ENCODE measurements around the gene PCAT7. TPM values are rescaled to one million over a fixed set of nuclear protein-coding genes. Genes with fewer than 3 reads are reported as not detected.
"Not testable (repeated sequence)": the region's sequence is repeated elsewhere in the genome, so short reads cannot be mapped to it uniquely, and the experiment has no call there.

The PCAT7 gene
- not detected for total RNA-seq

DNA sequence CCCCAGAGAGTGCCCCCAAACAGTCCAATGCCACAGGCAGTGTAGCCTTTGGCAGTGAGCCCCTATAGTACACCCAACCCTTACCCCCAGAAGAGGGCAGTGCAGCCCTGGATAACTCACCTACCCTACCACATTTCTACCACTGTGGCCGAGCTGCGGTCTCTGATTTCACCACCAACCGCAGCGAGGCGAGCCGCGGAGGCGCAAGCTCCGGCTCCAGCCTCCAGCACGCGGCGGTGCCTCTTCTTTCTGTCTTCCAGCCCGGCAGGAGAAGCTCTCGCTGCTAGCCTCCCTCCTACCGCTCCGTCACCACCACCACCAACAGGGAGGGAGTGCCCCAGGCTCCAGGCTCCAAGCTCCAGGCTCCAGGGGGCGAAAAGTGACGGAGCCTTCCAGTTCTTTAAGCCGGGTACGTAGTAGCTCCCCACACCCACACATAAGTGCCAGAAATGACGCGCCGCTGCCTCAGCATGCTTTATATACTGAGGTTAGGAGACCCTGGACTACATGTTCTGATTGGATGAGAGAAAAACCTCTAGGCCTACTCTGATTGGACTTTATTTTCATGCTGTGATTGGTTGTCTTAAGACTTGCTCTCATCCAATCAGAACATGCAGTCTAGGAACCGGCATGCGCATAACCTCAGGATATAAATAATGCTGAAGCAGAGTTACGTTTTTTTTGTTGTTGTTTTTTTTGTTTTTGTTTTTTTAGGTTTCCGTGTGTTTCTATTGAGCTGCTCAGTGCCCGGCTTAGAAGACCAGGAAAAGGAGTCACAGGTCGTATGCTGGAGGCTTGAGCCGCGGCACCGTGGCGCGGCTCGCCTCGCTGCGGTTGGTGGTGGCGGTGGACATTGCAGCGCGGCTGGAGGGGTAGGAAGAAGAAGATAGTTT lies at the start of gene PCAT7:
Gene PCAT7 (plus strand): TSS at position 645 of the 893 bp plus-strand sequence.
- H3K4me3 Mint-ChIP-seq = no peak within 1 kb of the TSS
- peak; percentile 23 for DNase-seq
- H3K4me1 Mint-ChIP-seq = no peaks in the 10 kb centered on the region
- no peaks in the 10 kb centered on the region for H3K9me3 Mint-ChIP-seq
- H3K36me3 Mint-ChIP-seq (ENCODE audit: low read depth) = no peaks in the 10 kb centered on the region
- H3K27me3 Mint-ChIP-seq = peaks cover 17% of the 10 kb centered on the region
- POLR2A ChIA-PET = no interaction called here
- no peak within 1 kb of the TSS for H3K27ac Mint-ChIP-seq
- CTCF ChIA-PET = interaction anchor here (1.2 to 1.3 kb wide), 2 partner anchors 12 to 30 kb away, joined by 3 to 4 read pairs; no protein-coding TSS in a partner anchor

DNA sequence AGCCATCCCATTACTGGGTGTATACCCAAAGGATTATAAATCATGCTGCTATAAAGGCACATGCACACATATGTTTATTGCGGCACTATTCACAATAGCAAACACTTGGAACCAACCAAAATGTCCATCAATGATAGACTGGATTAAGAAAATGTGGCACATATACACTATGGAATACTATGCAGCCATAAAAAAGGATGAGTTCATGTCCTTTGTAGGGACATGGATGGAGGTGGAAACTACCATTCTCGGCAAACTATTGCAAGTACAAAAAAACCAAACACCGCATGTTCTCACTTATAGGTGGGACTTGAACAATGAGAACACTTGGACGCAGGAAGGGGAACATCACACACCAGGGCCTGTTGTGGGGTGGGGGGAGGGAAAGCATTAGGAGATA lies 48.5 kb upstream of the PCAT7 start:
- POLR2A ChIA-PET; H3K36me3 Mint-ChIP-seq (ENCODE audit: low read depth); H3K9me3 Mint-ChIP-seq; CTCF ChIA-PET; DNase-seq; H3K27ac Mint-ChIP-seq; H3K4me1 Mint-ChIP-seq; H3K4me3 Mint-ChIP-seq: not testable (repeated sequence)
- H3K27me3 Mint-ChIP-seq = peaks cover 21% of the 10 kb centered on the region

DNA sequence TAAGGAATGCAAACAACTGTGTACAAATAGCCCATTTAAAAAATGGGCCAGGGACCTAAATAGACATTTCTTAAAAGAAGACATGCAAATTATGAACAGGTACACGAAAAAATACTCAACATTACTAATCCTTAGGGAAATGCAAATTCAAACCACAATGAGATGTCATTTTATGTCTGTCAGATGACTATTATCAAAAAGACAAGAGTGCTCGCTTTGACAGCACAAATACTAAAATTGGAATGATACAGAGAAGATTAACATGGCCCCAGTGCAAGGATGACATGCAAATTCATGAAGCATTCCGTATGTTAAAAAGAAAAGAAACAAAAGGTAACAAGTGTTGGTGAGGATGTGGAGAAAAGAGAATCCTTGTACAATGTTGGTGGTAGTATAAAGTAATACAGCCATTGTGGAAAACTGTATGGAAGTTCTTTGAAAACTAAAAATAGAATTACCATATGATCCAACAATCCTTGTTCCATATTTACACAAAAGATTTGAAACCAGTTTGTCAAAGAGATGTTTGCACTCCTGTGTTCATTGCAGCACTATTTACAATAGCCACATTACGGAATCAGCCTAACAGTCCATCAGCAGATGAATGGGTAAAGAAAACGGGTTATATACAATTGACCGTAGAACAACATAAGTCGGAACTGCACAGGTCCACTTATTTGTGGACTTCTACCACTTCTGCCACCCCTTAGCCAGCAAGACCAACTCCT lies 47.2 kb upstream of the PCAT7 start:
- no peak overlapping the region for H3K4me3 Mint-ChIP-seq
- ChIA-PET CTCF (no interaction called here), POLR2A (no interaction called here)
- H3K4me1 Mint-ChIP-seq = no peaks in the 10 kb centered on the region
- no peak overlapping the region for H3K27ac Mint-ChIP-seq
- no peak for DNase-seq
- peaks cover 21% of the 10 kb centered on the region for H3K27me3 Mint-ChIP-seq
- H3K36me3 Mint-ChIP-seq (ENCODE audit: low read depth) = no peaks in the 10 kb centered on the region
- no peaks in the 10 kb centered on the region for H3K9me3 Mint-ChIP-seq

DNA sequence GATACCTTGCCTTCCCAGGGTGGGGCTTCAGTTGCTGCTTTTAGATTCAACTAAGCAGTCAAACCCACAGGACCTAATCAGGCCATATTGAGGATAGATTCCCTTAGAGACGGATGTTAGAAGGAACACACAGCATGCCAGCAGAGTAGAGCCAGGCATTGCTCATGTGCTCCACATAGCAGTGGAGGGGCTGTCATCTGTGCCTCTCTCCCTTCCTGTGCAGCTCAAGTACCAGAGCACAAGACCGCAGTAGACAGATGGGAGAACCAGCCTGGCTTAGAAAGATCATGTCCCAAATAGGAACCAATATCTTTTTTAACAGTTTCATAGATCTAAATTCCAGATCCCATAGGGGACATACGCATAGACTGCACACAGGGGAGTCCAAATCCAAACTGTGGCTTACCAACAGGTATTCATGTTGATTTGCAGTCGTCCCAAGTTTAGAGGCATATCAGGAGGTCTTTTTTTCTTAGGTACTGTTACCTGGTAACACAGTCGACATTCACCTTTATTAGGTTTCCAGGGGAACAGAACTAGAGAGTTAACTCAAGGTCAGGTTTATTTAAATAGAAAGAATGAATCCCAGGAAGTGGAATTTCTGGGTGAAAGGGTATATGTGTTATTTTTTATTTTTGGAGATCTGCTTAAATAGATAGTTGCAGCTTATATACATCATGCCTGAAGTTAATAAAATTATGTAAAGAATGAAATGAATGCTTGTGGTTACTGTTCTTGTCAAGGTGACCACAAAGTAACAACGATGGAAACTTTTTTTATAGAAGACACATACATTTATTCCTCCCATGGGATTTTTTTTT lies 43.5 kb upstream of the PCAT7 start:
- ChIA-PET POLR2A (no interaction called here), CTCF (interaction anchor here (0.7 kb wide), 1 partner anchor 407 kb away, joined by 3 read pairs; no protein-coding TSS in a partner anchor)
- Mint-ChIP-seq H3K27me3 (peaks cover 19% of the 10 kb centered on the region), H3K4me3 (no peak overlapping the region), H3K4me1 (no peaks in the 10 kb centered on the region), H3K27ac (no peak overlapping the region), H3K36me3 (ENCODE audit: low read depth) (no peaks in the 10 kb centered on the region), H3K9me3 (no peaks in the 10 kb centered on the region)
- no peak for DNase-seq

DNA sequence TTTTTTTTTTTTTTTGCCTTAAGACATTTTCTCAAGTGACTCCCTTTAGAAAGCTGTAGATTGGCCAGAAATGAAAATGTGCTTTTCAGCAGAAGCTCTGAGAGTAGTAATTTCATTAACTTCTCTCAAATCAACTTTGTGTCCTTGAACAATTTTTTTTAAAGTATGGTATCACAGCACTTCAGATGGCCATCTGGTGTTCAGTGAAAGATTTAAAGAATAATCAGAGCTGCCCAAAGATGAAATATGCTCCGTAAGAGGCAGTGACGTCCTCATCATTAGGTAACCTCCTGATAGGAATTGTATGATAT lies 43.0 kb upstream of the PCAT7 start:
- H3K27ac Mint-ChIP-seq = no peak overlapping the region
- no peaks in the 10 kb centered on the region for H3K4me1 Mint-ChIP-seq
- no peaks in the 10 kb centered on the region for H3K36me3 Mint-ChIP-seq (ENCODE audit: low read depth)
- no peaks in the 10 kb centered on the region for H3K9me3 Mint-ChIP-seq
- no peak overlapping the region for H3K4me3 Mint-ChIP-seq
- no peak for DNase-seq
- ChIA-PET CTCF (interaction anchor here (0.7 kb wide), 1 partner anchor 407 kb away, joined by 3 read pairs; no protein-coding TSS in a partner anchor), POLR2A (no interaction called here)
- peaks cover 17% of the 10 kb centered on the region for H3K27me3 Mint-ChIP-seq

DNA sequence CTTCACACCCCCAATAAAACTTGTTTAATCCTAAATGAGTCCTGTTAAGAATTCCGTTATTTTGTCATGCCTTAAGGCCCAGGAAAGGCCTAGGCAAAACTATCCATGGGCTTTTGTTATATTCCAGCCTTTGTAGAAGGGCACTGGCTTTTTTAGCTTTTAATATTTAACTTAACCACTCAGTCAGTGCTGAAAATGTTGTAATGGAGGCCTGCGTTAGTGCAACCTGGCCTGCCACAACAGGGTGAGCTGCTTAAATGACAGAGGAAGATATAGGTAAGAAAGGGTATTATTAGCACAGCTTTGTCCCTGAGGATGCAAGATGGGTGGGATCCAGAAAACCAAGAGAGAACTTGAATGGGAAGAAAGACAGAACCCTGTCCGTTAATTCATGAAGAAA lies 40.2 kb upstream of the PCAT7 start:
- no peaks in the 10 kb centered on the region for H3K9me3 Mint-ChIP-seq
- H3K27ac Mint-ChIP-seq = no peak overlapping the region
- peaks cover 17% of the 10 kb centered on the region for H3K27me3 Mint-ChIP-seq
- no peaks in the 10 kb centered on the region for H3K4me1 Mint-ChIP-seq
- no peaks in the 10 kb centered on the region for H3K36me3 Mint-ChIP-seq (ENCODE audit: low read depth)
- H3K4me3 Mint-ChIP-seq = no peak overlapping the region
- no peak for DNase-seq
- ChIA-PET CTCF (interaction anchor here (2.2 kb wide), 1 partner anchor 9 kb away, joined by 5 read pairs; no protein-coding TSS in a partner anchor), POLR2A (no interaction called here)

DNA sequence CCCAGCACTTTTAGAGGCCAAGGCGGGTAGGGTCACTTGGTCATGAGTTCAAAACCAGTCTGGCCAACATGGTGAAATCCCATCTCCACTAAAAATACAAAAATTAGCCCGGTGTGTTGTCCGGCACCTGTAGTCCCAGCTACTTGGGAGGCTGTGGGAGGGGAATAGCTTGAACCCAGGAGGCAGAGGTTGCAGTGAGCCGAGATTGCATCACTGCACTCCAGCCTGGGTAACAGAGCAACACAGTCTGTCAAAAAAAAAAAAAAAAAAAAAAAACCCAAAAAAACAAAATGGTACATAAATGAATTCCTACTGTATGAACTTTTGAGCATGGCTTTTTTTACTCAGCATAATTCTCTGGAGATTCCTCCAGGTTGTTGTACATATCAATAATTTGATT lies 37.6 kb upstream of the PCAT7 start:
- no peak overlapping the region for H3K27ac Mint-ChIP-seq
- no peaks in the 10 kb centered on the region for H3K36me3 Mint-ChIP-seq (ENCODE audit: low read depth)
- no peaks in the 10 kb centered on the region for H3K4me1 Mint-ChIP-seq
- ChIA-PET POLR2A (no interaction called here), CTCF (no interaction called here)
- no peak overlapping the region for H3K4me3 Mint-ChIP-seq
- H3K27me3 Mint-ChIP-seq = peaks cover 22% of the 10 kb centered on the region
- no peaks in the 10 kb centered on the region for H3K9me3 Mint-ChIP-seq
- DNase-seq = no peak

DNA sequence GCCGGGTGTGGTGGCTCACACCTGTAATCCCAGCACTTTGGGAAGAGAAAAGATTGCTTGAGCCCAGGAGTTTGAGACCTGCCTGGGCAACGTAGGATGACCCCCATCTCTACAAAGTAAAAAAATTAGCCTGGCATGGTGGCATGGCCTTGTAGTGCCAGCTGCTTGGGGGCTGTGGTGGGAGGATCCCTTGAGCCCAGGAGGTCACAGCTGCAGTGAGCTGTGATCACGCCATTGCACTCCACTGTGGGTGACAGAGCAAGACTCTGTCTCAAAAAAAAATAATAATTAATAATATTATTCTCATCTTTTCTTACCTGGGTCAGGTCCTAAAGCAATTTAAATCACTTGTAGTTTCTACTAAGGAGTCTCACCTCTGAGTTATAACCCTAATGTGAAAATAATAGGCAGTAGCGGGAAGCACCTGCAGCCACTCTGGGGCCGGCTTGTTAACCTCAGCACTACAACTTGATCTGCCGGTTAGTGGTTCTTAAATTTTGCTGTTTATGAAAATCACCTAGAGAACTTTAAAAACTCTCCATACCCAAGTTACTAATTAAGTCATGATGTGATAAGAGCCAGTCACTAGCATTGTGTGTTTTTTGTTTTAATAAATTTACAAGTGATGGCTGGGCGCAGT lies 29.4 kb upstream of the PCAT7 start:
- Mint-ChIP-seq H3K4me3 (no peak overlapping the region), H3K27me3 (peaks cover 15% of the 10 kb centered on the region), H3K4me1 (no peaks in the 10 kb centered on the region), H3K36me3 (ENCODE audit: low read depth) (no peaks in the 10 kb centered on the region), H3K27ac (no peak overlapping the region), H3K9me3 (no peaks in the 10 kb centered on the region)
- ChIA-PET CTCF (no interaction called here), POLR2A (no interaction called here)
- DNase-seq = no peak

DNA sequence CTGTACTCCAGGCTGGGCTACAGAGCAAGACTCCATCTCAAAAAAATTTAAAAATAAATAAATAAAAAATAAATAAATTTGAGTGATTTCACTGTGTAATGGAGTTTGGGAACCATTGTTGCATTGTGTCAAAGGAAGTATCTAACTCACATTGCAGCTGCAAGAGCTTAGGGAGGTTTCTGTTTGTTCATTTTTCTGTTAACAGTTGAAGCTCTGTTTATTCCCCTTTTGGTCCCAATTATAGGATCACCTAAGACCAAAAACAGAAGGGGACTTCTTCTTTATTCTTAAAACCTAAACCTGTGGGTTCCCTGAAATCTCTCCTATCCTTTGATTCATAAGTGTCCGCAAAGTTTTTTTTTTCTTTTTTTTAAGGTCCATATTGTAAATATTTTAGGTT lies 28.6 kb upstream of the PCAT7 start:
- Mint-ChIP-seq H3K9me3 (no peaks in the 10 kb centered on the region), H3K4me1 (no peaks in the 10 kb centered on the region), H3K4me3 (no peak overlapping the region), H3K27ac (no peak overlapping the region), H3K27me3 (peaks cover 18% of the 10 kb centered on the region), H3K36me3 (ENCODE audit: low read depth) (no peaks in the 10 kb centered on the region)
- ChIA-PET POLR2A (no interaction called here), CTCF (no interaction called here)
- no peak for DNase-seq

DNA sequence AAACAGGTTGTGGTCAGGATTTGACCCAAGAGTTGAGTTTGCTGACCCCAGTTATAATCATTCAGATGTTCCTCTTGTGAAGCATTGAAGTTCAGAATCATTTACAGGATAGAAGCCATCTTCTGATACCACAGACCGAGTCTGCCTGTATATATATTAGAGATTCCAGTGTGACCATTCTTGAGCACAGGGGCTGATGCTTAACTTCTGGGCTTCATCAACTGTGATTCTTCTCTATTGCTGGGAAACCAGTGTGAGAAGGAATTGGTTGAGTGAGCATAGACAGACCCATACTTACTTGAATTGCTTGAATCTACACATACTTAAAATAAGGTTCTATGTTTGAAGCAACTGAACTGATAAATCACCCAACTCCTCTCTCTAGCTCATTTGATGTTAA lies 27.9 kb upstream of the PCAT7 start:
- Mint-ChIP-seq H3K4me1 (no peaks in the 10 kb centered on the region), H3K27ac (no peak overlapping the region), H3K27me3 (peaks cover 21% of the 10 kb centered on the region), H3K9me3 (no peaks in the 10 kb centered on the region), H3K36me3 (ENCODE audit: low read depth) (no peaks in the 10 kb centered on the region), H3K4me3 (no peak overlapping the region)
- ChIA-PET POLR2A (no interaction called here), CTCF (no interaction called here)
- no peak for DNase-seq

DNA sequence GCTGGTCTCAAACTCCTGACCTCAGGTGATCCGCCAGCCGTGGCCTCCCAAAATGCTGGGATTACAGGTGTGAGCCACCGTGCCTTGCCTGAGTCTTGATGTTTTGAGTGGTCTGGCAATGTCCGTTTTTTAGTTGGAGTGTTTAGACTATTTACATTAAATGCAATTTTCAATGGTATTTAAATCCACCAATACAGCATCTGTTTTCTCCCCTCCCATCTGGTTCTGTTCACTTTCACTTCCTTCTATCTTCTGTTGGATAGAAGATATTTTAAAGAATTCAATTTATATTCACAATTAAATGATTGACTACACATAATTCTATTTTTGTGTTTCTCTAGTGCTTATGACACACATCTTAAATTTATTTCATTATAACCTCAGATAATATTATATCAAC lies 26.0 kb upstream of the PCAT7 start:
- DNase-seq = no peak
- peaks cover 21% of the 10 kb centered on the region for H3K27me3 Mint-ChIP-seq
- no peak overlapping the region for H3K4me3 Mint-ChIP-seq
- no peak overlapping the region for H3K27ac Mint-ChIP-seq
- no peaks in the 10 kb centered on the region for H3K36me3 Mint-ChIP-seq (ENCODE audit: low read depth)
- H3K9me3 Mint-ChIP-seq = no peaks in the 10 kb centered on the region
- H3K4me1 Mint-ChIP-seq = no peaks in the 10 kb centered on the region
- ChIA-PET POLR2A (no interaction called here), CTCF (no interaction called here)

DNA sequence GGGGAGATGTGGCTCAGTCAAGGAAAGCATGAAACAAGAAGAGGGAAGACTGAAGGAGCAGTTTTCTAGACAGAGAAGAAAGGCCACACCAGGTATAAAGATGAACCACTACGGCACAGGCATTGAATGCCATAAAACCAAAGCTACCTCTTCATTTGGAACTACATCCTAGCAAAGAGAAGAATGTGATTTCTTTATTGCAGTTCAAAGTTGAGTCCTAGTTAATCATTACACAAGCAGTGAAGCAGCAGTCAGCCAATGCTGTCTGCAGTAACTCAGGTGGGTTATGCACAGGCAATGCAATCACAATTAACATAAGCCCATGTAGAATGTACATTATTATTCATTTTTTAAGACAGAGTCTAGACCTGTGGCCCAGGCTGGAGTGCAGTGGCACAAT lies 21.7 kb upstream of the PCAT7 start:
- ChIA-PET POLR2A (no interaction called here), CTCF (no interaction called here)
- Mint-ChIP-seq H3K27ac (no peak overlapping the region), H3K9me3 (no peaks in the 10 kb centered on the region), H3K4me3 (no peak overlapping the region), H3K27me3 (peaks cover 12% of the 10 kb centered on the region), H3K36me3 (ENCODE audit: low read depth) (no peaks in the 10 kb centered on the region), H3K4me1 (no peaks in the 10 kb centered on the region)
- DNase-seq = no peak

DNA sequence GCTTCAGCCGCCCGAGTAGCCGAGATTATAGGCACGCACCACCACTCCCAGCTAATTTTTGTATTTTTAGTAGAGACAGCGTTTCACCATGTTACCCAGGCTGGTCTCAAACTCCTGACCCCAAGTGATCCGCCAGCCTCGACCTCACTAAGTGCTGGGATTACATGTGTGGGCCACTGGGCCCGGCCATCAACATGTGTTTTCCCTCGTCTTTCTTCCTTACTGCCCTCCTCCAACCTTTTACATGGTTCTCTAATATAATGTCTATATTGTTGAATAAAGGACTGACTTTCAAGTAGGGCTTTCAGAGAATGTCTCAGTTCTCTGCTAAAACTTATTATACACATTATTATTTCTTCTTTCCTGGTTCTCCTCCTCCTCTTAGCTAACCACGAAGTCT lies 21.3 kb upstream of the PCAT7 start:
- ChIA-PET CTCF (no interaction called here), POLR2A (no interaction called here)
- Mint-ChIP-seq H3K4me1 (no peaks in the 10 kb centered on the region), H3K27ac (no peak overlapping the region), H3K4me3 (no peak overlapping the region), H3K27me3 (peaks cover 12% of the 10 kb centered on the region), H3K36me3 (ENCODE audit: low read depth) (no peaks in the 10 kb centered on the region), H3K9me3 (no peaks in the 10 kb centered on the region)
- no peak for DNase-seq
